Peyer's patch (tissue), 4 donors: ENCODE data around the gene S100A3.

Source experiments
- POLR2A ChIP-seq, 2 donors: fragments of 450-650 bp; IDR thresholded peaks; one replicate each; pipeline ENCODE4 v1.5.1; 2017; ENCODE audit warnings: antibody characterized with exemption in 2 of 2, mild to moderate bottlenecking in 2 of 2, moderate library complexity in 2 of 2
- TF ChIP-seq, protein P1 (sequence below), 6 experiments: fragments of 450-650 bp in 4 of 6; fragments of 200-600 bp in 2 of 6; sonication (generic) in 1 of 6; IDR thresholded peaks; one replicate each; pipeline ENCODE4 v1.5.1; 2017 to 2019; ENCODE audit warnings: antibody characterized with exemption in 6 of 6, mild to moderate bottlenecking in 3 of 6, moderate library complexity in 1 of 6

- TF ChIP-seq POLR2A (IDR thresholded peaks at IDR 0.05) = no peak
- TF ChIP-seq, protein P1, sequence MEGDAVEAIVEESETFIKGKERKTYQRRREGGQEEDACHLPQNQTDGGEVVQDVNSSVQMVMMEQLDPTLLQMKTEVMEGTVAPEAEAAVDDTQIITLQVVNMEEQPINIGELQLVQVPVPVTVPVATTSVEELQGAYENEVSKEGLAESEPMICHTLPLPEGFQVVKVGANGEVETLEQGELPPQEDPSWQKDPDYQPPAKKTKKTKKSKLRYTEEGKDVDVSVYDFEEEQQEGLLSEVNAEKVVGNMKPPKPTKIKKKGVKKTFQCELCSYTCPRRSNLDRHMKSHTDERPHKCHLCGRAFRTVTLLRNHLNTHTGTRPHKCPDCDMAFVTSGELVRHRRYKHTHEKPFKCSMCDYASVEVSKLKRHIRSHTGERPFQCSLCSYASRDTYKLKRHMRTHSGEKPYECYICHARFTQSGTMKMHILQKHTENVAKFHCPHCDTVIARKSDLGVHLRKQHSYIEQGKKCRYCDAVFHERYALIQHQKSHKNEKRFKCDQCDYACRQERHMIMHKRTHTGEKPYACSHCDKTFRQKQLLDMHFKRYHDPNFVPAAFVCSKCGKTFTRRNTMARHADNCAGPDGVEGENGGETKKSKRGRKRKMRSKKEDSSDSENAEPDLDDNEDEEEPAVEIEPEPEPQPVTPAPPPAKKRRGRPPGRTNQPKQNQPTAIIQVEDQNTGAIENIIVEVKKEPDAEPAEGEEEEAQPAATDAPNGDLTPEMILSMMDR (IDR thresholded peaks at IDR 0.05) = no peak
Observed at GRCh38 chr1:153537376-153537730, 11.7 kb downstream of the S100A3 start.
